DOHH2 (cell line): Measurements from ENCODE around the gene GALNT9.

ENCODE experiments used
- EZH2phosphoT487 ChIP-seq: fragments of 200-600 bp; sonication (generic); IDR thresholded peaks from 2 replicates; pipeline ENCODE4 v1.6.1; 2017; ENCODE audit warnings: borderline replicate concordance, mild to moderate bottlenecking, antibody characterized with exemption, low read length, moderate library complexity, mixed read lengths
- TF ChIP-seq, protein P1 (sequence below): fragments of 200-600 bp; sonication (generic); IDR thresholded peaks from one replicate; pipeline ENCODE4 v1.5.1; 2014; ENCODE audit warnings: antibody characterized with exemption, mild to moderate bottlenecking, low read depth, low read length; ENCODE audit not compliant: poor library complexity, severe bottlenecking

DNA sequence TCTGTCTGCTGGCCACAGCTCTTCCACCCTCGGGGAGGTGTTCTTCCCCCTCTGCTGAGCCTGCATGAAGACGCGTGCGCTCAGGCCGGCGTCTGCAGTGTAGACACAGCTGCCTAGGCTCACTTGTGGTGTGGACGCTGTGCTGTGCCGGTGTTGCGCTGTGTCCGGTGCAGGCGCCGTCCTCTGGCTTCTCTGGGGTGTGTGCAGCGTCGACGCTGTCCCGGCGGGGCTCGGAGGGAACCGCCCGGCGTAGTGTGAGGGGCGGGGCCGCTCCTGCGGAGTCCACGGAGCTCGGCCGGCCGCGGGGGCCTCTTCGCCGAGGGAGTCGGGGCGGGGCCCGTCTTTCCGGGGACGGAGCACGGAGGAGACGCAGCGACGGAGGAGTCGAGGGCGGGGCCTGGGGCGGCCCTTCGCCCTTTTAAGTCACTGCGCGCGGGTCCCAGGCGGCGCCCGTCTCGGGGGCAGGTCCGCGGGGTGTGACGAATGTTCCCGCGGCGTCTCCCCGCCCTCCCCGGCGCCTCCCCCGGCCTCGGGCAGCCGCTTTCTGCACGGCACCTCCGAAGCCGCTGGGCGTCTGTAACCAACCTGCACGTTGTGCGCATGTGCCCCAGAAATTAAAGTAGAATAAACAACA is 139.9 kb downstream of the GALNT9 start:
- TF ChIP-seq, protein P1, sequence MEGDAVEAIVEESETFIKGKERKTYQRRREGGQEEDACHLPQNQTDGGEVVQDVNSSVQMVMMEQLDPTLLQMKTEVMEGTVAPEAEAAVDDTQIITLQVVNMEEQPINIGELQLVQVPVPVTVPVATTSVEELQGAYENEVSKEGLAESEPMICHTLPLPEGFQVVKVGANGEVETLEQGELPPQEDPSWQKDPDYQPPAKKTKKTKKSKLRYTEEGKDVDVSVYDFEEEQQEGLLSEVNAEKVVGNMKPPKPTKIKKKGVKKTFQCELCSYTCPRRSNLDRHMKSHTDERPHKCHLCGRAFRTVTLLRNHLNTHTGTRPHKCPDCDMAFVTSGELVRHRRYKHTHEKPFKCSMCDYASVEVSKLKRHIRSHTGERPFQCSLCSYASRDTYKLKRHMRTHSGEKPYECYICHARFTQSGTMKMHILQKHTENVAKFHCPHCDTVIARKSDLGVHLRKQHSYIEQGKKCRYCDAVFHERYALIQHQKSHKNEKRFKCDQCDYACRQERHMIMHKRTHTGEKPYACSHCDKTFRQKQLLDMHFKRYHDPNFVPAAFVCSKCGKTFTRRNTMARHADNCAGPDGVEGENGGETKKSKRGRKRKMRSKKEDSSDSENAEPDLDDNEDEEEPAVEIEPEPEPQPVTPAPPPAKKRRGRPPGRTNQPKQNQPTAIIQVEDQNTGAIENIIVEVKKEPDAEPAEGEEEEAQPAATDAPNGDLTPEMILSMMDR = no peak
- no peak for TF ChIP-seq EZH2phosphoT487
